ENCODE results near the gene RASAL1. TPM values are rescaled to one million over a fixed set of nuclear protein-coding genes. Genes with fewer than 3 reads are reported as not detected.

RASAL1 gene
- total RNA-seq, 1 donor from 2014 or later: not detected

GRCh38 chr12:113063396-113064350 lies 71.9 kb downstream of the RASAL1 start:
- no peak for TF ChIP-seq CTCF (IDR thresholded peaks at IDR 0.05; ENCODE audit: partially characterized antibody, unreplicated experiment)
- peaks cover 9% of the 10 kb centered on the region for H3K27me3 Mint-ChIP-seq (ENCODE audit: unreplicated experiment)
- peaks cover 9% of the 10 kb centered on the region for H3K4me1 Mint-ChIP-seq (ENCODE audit: low read depth, unreplicated experiment)
- no peak overlapping the region for H3K27ac Mint-ChIP-seq (ENCODE audit: unreplicated experiment)
- no peaks in the 10 kb centered on the region for H3K36me3 Mint-ChIP-seq (ENCODE audit: unreplicated experiment)
- peaks cover 3% of the 10 kb centered on the region for H3K9me3 Mint-ChIP-seq (ENCODE audit: unreplicated experiment)
- no peak overlapping the region for H3K4me3 Mint-ChIP-seq (ENCODE audit: unreplicated experiment)
- DNase-seq: no peak

- DNase-seq: no peak
- Mint-ChIP-seq H3K27me3 (ENCODE audit: unreplicated experiment) (peaks cover 9% of the 10 kb centered on the region), H3K36me3 (ENCODE audit: unreplicated experiment) (no peaks in the 10 kb centered on the region), H3K4me1 (ENCODE audit: low read depth, unreplicated experiment) (peaks cover 9% of the 10 kb centered on the region), H3K9me3 (ENCODE audit: unreplicated experiment) (peaks cover 3% of the 10 kb centered on the region), H3K27ac (ENCODE audit: unreplicated experiment) (no peak overlapping the region), H3K4me3 (ENCODE audit: unreplicated experiment) (no peak overlapping the region)
- no peak for TF ChIP-seq CTCF (IDR thresholded peaks at IDR 0.05; ENCODE audit: partially characterized antibody, unreplicated experiment)
These were observed 72.8 kb downstream of the RASAL1 start for GRCh38 chr12:113062502-113063395.

GRCh38 chr12:113061061-113061694 lies 74.4 kb downstream of the RASAL1 start:
- H3K27me3 Mint-ChIP-seq (ENCODE audit: unreplicated experiment): peaks cover 9% of the 10 kb centered on the region
- TF ChIP-seq CTCF (IDR thresholded peaks at IDR 0.05; ENCODE audit: partially characterized antibody, unreplicated experiment): no peak
- peaks cover 9% of the 10 kb centered on the region for H3K4me1 Mint-ChIP-seq (ENCODE audit: low read depth, unreplicated experiment)
- H3K4me3 Mint-ChIP-seq (ENCODE audit: unreplicated experiment): no peak overlapping the region
- DNase-seq: no peak
- H3K27ac Mint-ChIP-seq (ENCODE audit: unreplicated experiment): no peak overlapping the region
- H3K9me3 Mint-ChIP-seq (ENCODE audit: unreplicated experiment): peaks cover 3% of the 10 kb centered on the region
- H3K36me3 Mint-ChIP-seq (ENCODE audit: unreplicated experiment): no peaks in the 10 kb centered on the region

GRCh38 chr12:113060336-113060960 lies 75.1 kb downstream of the RASAL1 start:
- TF ChIP-seq CTCF (IDR thresholded peaks at IDR 0.05; ENCODE audit: partially characterized antibody, unreplicated experiment): no peak
- Mint-ChIP-seq H3K9me3 (ENCODE audit: unreplicated experiment) (peaks cover 3% of the 10 kb centered on the region), H3K27me3 (ENCODE audit: unreplicated experiment) (peaks cover 9% of the 10 kb centered on the region), H3K4me1 (ENCODE audit: low read depth, unreplicated experiment) (peaks cover 9% of the 10 kb centered on the region), H3K36me3 (ENCODE audit: unreplicated experiment) (no peaks in the 10 kb centered on the region), H3K4me3 (ENCODE audit: unreplicated experiment) (no peak overlapping the region), H3K27ac (ENCODE audit: unreplicated experiment) (no peak overlapping the region)
- DNase-seq: no peak
